H9 (cell line): Measurements from ENCODE around the gene PTGDR2. TPM values are rescaled to one million over a fixed set of nuclear protein-coding genes. Genes with fewer than 3 reads are reported as not detected.

Experiments
- DNase-seq: peaks from one replicate; pipeline ENCODE4 v3.0.0-alpha.2; 2017
- H2AFZ ChIP-seq: one replicate; pipeline ENCODE4 v1.6.1; 2013; ENCODE audit warnings: mild to moderate bottlenecking, low read length, control low read depth, moderate library complexity
- H2AK5ac ChIP-seq: 2 replicates; pipeline ENCODE4 v1.6.1; 2013; ENCODE audit warnings: low read length, control low read depth, mixed read lengths; ENCODE audit not compliant: insufficient read length
- H2BK120ac ChIP-seq: one replicate; pipeline ENCODE4 v1.6.1; 2013; ENCODE audit warnings: low read depth, mild to moderate bottlenecking, low read length, control low read depth, inconsistent platforms; ENCODE audit not compliant: poor library complexity, severe bottlenecking
- H2BK12ac ChIP-seq: 2 replicates; pipeline ENCODE4 v1.6.1; 2013; ENCODE audit warnings: low read length, control low read depth, mixed read lengths, low read depth; ENCODE audit not compliant: insufficient read length
- H2BK15ac ChIP-seq: 2 replicates; pipeline ENCODE4 v1.6.1; 2013; ENCODE audit warnings: low read depth, low read length, control low read depth
- H2BK20ac ChIP-seq: one replicate; pipeline ENCODE4 v1.6.1; 2013; ENCODE audit warnings: low read depth, mild to moderate bottlenecking, low read length, control low read depth, inconsistent platforms; ENCODE audit not compliant: poor library complexity, severe bottlenecking
- H2BK5ac ChIP-seq: 2 replicates; pipeline ENCODE4 v1.6.1; 2013; ENCODE audit warnings: low read length, control low read depth, mixed read lengths; ENCODE audit not compliant: insufficient read length
- H3K14ac ChIP-seq: 2 replicates; pipeline ENCODE4 v1.6.1; 2013; ENCODE audit warnings: low read length, control low read depth; ENCODE audit not compliant: insufficient read depth
- H3K18ac ChIP-seq: 2 replicates; pipeline ENCODE4 v1.6.1; 2013; ENCODE audit warnings: low read depth, mild to moderate bottlenecking, mixed read lengths, low read length, control low read depth; ENCODE audit not compliant: insufficient read length
- H3K23ac ChIP-seq: 2 replicates; pipeline ENCODE4 v1.6.1; 2013; ENCODE audit warnings: low read length, control low read depth, mixed read lengths, low read depth; ENCODE audit not compliant: insufficient read length
- H3K23me2 ChIP-seq: 2 replicates; pipeline ENCODE4 v1.6.1; 2013; ENCODE audit warnings: low read depth, mild to moderate bottlenecking, mixed read lengths, low read length, control low read depth; ENCODE audit not compliant: insufficient read length, poor library complexity, severe bottlenecking
- H3K27ac ChIP-seq: 2 replicates; pipeline ENCODE4 v1.5.1; 2013; ENCODE audit warnings: low read length, control low read depth, mixed read lengths, low read depth; ENCODE audit not compliant: insufficient read length
- H3K27me3 ChIP-seq: 2 replicates; pipeline ENCODE4 v1.6.1; 2013; ENCODE audit warnings: low read length, control low read depth, inconsistent platforms; ENCODE audit not compliant: insufficient read depth
- H3K4ac ChIP-seq: 2 replicates; pipeline ENCODE4 v1.6.1; 2013; ENCODE audit warnings: low read depth, mild to moderate bottlenecking, control low read depth, inconsistent platforms, low read length, moderate library complexity
- H3K4me1 ChIP-seq: 2 replicates; pipeline ENCODE4 v1.6.1; 2013; ENCODE audit warnings: low read length, control low read depth, inconsistent platforms; ENCODE audit not compliant: insufficient read depth
- H3K4me2 ChIP-seq: 2 replicates; pipeline ENCODE4 v1.6.1; 2013; ENCODE audit warnings: low read length, control low read depth, mixed read lengths; ENCODE audit not compliant: insufficient read length, insufficient read depth
- H3K56ac ChIP-seq: 2 replicates; pipeline ENCODE4 v1.6.1; 2013; ENCODE audit warnings: low read depth, mild to moderate bottlenecking, mixed read lengths, low read length, control low read depth; ENCODE audit not compliant: insufficient read length
- H3K79me1 ChIP-seq: 2 replicates; pipeline ENCODE4 v1.6.1; 2013; ENCODE audit warnings: low read depth, mild to moderate bottlenecking, moderate library complexity, low read length, control low read depth, inconsistent platforms; ENCODE audit not compliant: insufficient read depth, poor library complexity, severe bottlenecking
- H3K79me2 ChIP-seq: 2 replicates; pipeline ENCODE4 v1.6.1; 2013; ENCODE audit warnings: low read length, control low read depth, inconsistent platforms; ENCODE audit not compliant: insufficient read depth
- H3K9ac ChIP-seq: 2 replicates; pipeline ENCODE4 v1.6.1; 2013; ENCODE audit warnings: low read length, control low read depth, mixed read lengths; ENCODE audit not compliant: insufficient read length; ENCODE audit errors: extremely low read depth
- H3K9me3 ChIP-seq: one replicate; pipeline ENCODE4 v1.6.1; 2013; ENCODE audit warnings: low read depth, low read length, inconsistent platforms; ENCODE audit not compliant: control insufficient read depth
- H3T11ph ChIP-seq: one replicate; pipeline ENCODE4 v1.6.1; 2013; ENCODE audit warnings: mild to moderate bottlenecking, low read length, control low read depth, inconsistent platforms
- H4K20me1 ChIP-seq: one replicate; pipeline ENCODE4 v1.6.1; 2013; ENCODE audit not compliant: control insufficient read depth, insufficient read length, insufficient read depth
- H4K5ac ChIP-seq: 2 replicates; pipeline ENCODE4 v1.6.1; 2013; ENCODE audit warnings: low read depth, mild to moderate bottlenecking, mixed read lengths, low read length, control low read depth; ENCODE audit not compliant: insufficient read length
- H4K8ac ChIP-seq: replicated peaks from 2 replicates; pipeline ENCODE4 v1.6.1; 2013; ENCODE audit warnings: low read length, control low read depth, mixed read lengths, low read depth; ENCODE audit not compliant: insufficient read length
- H4K91ac ChIP-seq: 2 replicates; pipeline ENCODE4 v1.6.1; 2013; ENCODE audit warnings: low read depth, mild to moderate bottlenecking, moderate library complexity, mixed read lengths, low read length, control low read depth; ENCODE audit not compliant: insufficient read length
- H3K27ac Mint-ChIP-seq, 3 experiments: 2 replicates in 2 of 3; 3 replicates in 1 of 3; pipeline ENCODE4 v1.8.0; 2020 to 2021; ENCODE audit warnings: mixed read lengths in 3 of 3, mild to moderate bottlenecking in 1 of 3, moderate library complexity in 1 of 3
- H3K27me3 Mint-ChIP-seq: 2 replicates; pipeline ENCODE4 v1.8.0; 2021; ENCODE audit warnings: low read depth, mild to moderate bottlenecking, moderate library complexity, mixed read lengths
- H3K36me3 Mint-ChIP-seq, 3 experiments: 2 replicates in 2 of 3; 3 replicates in 1 of 3; pipeline ENCODE4 v1.8.0; 2020 to 2021; ENCODE audit warnings: low read depth in 3 of 3, mixed read lengths in 3 of 3; ENCODE audit not compliant: insufficient read depth in 1 of 3
- H3K4me1 Mint-ChIP-seq, 2 experiments: 2 replicates each; pipeline ENCODE4 v1.8.0; 2020; ENCODE audit warnings: mixed read lengths in 2 of 2
- H3K4me3 Mint-ChIP-seq, 2 experiments: 2 replicates in 1 of 2; 3 replicates in 1 of 2; pipeline ENCODE4 v1.8.0; 2020 to 2021; ENCODE audit warnings: mild to moderate bottlenecking in 2 of 2, mixed read lengths in 2 of 2, moderate library complexity in 1 of 2
- H3K9me3 Mint-ChIP-seq, 2 experiments: 2 replicates in 1 of 2; 3 replicates in 1 of 2; pipeline ENCODE4 v1.8.0; 2020; ENCODE audit warnings: mild to moderate bottlenecking in 2 of 2, mixed read lengths in 2 of 2, moderate library complexity in 1 of 2
- CTCF ChIP-seq: fragments of 200-600 bp; sonication (generic); conservative IDR thresholded peaks from 3 replicates; pipeline ENCODE4 v1.8.0; 2021; ENCODE audit warnings: antibody characterized with exemption, mild to moderate bottlenecking
- WGBS: extraction: QIAGEN DNeasy Blood & Tissue Kit; methylation state at CpG from one replicate; pipeline ENCODE4 v1.1.7; 2013; ENCODE audit warnings: missing lambda C conversion rate, low lambda C conversion rate, mixed read lengths; ENCODE audit not compliant: insufficient read length; ENCODE audit errors: extremely low coverage; 5-methylcytosine and 5-hydroxymethylcytosine counted together
- total RNA-seq: library from RNA; stranded (reverse); gene quantifications from 2 replicates; pipeline ENCODE4 v1.2.1, GENCODE V29; 2021

Gene PTGDR2
- total RNA-seq, 1 experiment from 2014 or later: not detected

- Histone ChIP-seq H4K20me1 (no peaks in the 10 kb centered on the region), H2BK5ac (no peak overlapping the region), H3K18ac (no peak overlapping the region), H3K23me2 (no peaks in the 10 kb centered on the region), H3K23ac (no peak overlapping the region), H2AFZ (no peak overlapping the region), H3T11ph (no peak overlapping the region), H3K79me2 (no peaks in the 10 kb centered on the region), H3K27me3 (no peaks in the 10 kb centered on the region), H2BK120ac (no peak overlapping the region), H4K8ac (no peak overlapping the region), H2BK20ac (no peak overlapping the region), H3K4me2 (no peak overlapping the region), H2BK15ac (no peak overlapping the region), H3K4me1 (peaks cover 2% of the 10 kb centered on the region; the same call in 1 of the 2 replicates), H4K91ac (no peak overlapping the region), H2BK12ac (no peak overlapping the region), H3K9ac (no peak overlapping the region), H3K9me3 (no peaks in the 10 kb centered on the region), H2AK5ac (no peak overlapping the region), H3K27ac (no peak overlapping the region), H3K14ac (no peak overlapping the region), H3K4ac (no peak overlapping the region), H3K79me1 (no peaks in the 10 kb centered on the region), H3K56ac (no peak overlapping the region), H4K5ac (no peak overlapping the region)
- H3K27me3 Mint-ChIP-seq: no peaks in the 10 kb centered on the region; the same call in 1 of the 2 replicates
- H3K4me3 Mint-ChIP-seq: no peak overlapping the region
- no peak for TF ChIP-seq CTCF
- peaks cover 9 to 10% of the 10 kb centered on the region in 2 experiments for H3K4me1 Mint-ChIP-seq
- H3K27ac Mint-ChIP-seq: no peak overlapping the region
- no peaks in the 10 kb centered on the region for H3K36me3 Mint-ChIP-seq
- DNase-seq: no peak
- H3K9me3 Mint-ChIP-seq: peaks cover 0 to 2% of the 10 kb centered on the region in 2 experiments; a peak in 1 of 5 replicates
- no CpG with 5 or more reads among the region's 3 CpGs for WGBS
Observed at GRCh38 chr11:60870276-60870675, 14.5 kb upstream of the PTGDR2 start.
